ENCODE data around the gene OTUD6A. TPM values are rescaled to one million over a fixed set of nuclear protein-coding genes. Genes with fewer than 3 reads are reported as not detected.

OTUD6A gene
- total RNA-seq, 1 donor from 2014 or later = not detected

DNA sequence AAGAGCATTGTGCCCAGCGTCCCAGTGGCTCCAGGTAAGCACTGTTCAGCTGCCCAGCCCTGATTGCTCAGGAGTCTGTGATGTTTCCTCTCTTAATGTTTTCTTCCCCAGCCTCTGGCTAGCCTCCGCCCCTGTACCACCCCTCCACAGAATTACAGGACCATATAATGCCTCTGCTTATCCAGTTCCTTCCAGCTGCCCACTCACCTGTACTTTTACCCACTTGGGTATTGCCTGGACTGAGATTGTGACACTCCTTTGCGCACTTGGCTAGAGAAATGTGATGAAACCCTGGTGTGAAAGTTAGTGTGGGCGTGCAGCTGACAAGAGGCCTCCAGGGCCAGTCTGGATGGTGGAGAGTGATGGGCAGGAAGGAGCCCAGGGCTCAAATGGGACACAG, 12.3 kb upstream of the OTUD6A start, which contains the start of gene AWAT2:
AWAT2 (minus strand) TSS at position 14 of the 400 bp plus-strand sequence; CDS start at position 8, 6 bp downstream.
- no peak within 1 kb of the TSS for H3K9ac ChIP-seq
- no peak for DNase-seq (ENCODE audit: low spot score)
- no peaks in the 10 kb centered on the region for H3K27me3 ChIP-seq
- no peak for TF ChIP-seq EZH2 (IDR thresholded peaks at IDR 0.05)
- no peak for TF ChIP-seq EZH2phosphoT487 (IDR thresholded peaks at IDR 0.05)
- TF ChIP-seq, protein P1, sequence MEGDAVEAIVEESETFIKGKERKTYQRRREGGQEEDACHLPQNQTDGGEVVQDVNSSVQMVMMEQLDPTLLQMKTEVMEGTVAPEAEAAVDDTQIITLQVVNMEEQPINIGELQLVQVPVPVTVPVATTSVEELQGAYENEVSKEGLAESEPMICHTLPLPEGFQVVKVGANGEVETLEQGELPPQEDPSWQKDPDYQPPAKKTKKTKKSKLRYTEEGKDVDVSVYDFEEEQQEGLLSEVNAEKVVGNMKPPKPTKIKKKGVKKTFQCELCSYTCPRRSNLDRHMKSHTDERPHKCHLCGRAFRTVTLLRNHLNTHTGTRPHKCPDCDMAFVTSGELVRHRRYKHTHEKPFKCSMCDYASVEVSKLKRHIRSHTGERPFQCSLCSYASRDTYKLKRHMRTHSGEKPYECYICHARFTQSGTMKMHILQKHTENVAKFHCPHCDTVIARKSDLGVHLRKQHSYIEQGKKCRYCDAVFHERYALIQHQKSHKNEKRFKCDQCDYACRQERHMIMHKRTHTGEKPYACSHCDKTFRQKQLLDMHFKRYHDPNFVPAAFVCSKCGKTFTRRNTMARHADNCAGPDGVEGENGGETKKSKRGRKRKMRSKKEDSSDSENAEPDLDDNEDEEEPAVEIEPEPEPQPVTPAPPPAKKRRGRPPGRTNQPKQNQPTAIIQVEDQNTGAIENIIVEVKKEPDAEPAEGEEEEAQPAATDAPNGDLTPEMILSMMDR (IDR thresholded peaks at IDR 0.05) = no peak
- H3K79me2 ChIP-seq (ENCODE audit: low read depth) = no peaks in the 10 kb centered on the region
- no peaks in the 10 kb centered on the region for H3K36me3 Mint-ChIP-seq
- H3K4me3 Mint-ChIP-seq = no peak within 1 kb of the TSS
- no peaks in the 10 kb centered on the region for H3K4me1 ChIP-seq
- peaks cover 6% of the 10 kb centered on the region for H3K9me3 Mint-ChIP-seq
- no peak within 1 kb of the TSS for H2AFZ ChIP-seq (replicated peaks)
- H3F3A ChIP-seq (ENCODE audit: low read depth) = no peaks in the 10 kb centered on the region
- no peak within 1 kb of the TSS for H3K27ac ChIP-seq
- no peaks in the 10 kb centered on the region for H3K4me1 Mint-ChIP-seq
- no peak within 1 kb of the TSS for H3K27ac Mint-ChIP-seq
- H3K4me3 ChIP-seq = no peak within 1 kb of the TSS
- H3K36me3 ChIP-seq = no peaks in the 10 kb centered on the region
- H4K20me1 ChIP-seq (ENCODE audit: low read depth) = no peaks in the 10 kb centered on the region
- peaks cover 2% of the 10 kb centered on the region for H3K27me3 Mint-ChIP-seq (ENCODE audit: insufficient read depth, low read depth)
- no peaks in the 10 kb centered on the region for H3K9me3 ChIP-seq (ENCODE audit: low read depth)
- no peak within 1 kb of the TSS for H3K4me2 ChIP-seq

- no peak overlapping the region for H3K9ac ChIP-seq
Observed at GRCh38 chrX:70052895-70053615, 9.2 kb upstream of the OTUD6A start.

DNA sequence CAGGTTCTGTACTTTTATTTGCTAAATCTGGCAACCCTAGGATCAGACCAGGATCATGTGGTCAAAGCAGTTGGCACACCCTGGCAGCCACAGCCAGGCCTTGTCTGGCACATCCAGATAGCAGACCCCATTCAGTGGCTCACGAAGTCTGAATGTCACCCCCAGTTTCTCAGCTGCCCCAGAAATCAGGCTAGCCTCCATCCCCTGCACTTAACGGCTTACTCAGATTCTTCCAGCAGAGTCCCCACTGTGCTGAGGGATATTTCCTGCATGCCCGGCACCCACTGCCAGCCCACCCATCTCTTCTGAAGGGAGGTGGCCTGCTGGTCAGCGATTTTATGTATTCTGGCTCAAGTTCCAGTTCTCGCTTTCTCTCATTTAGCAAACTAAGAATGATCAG, 7.9 kb upstream of the OTUD6A start:
- no peak overlapping the region for H3K27ac Mint-ChIP-seq
- peaks cover 2% of the 10 kb centered on the region for H3K27me3 Mint-ChIP-seq (ENCODE audit: insufficient read depth, low read depth)
- H3K4me2 ChIP-seq = no peak overlapping the region
- H2AFZ ChIP-seq (replicated peaks) = no peak overlapping the region
- H3K79me2 ChIP-seq (ENCODE audit: low read depth) = no peaks in the 10 kb centered on the region
- no peaks in the 10 kb centered on the region for H3K4me1 Mint-ChIP-seq
- H3K9me3 Mint-ChIP-seq = peaks cover 2% of the 10 kb centered on the region
- no peaks in the 10 kb centered on the region for H3K36me3 ChIP-seq
- no peak for DNase-seq (ENCODE audit: low spot score)
- no peak for TF ChIP-seq EZH2 (IDR thresholded peaks at IDR 0.05)
- TF ChIP-seq EZH2phosphoT487 (IDR thresholded peaks at IDR 0.05) = no peak
- TF ChIP-seq, protein P1 (IDR thresholded peaks at IDR 0.05) = no peak
- no peak overlapping the region for H3K4me3 Mint-ChIP-seq
- H3K27me3 ChIP-seq = no peaks in the 10 kb centered on the region
- H3K9ac ChIP-seq = no peak overlapping the region
- H3K4me3 ChIP-seq = no peak overlapping the region
- H3K9me3 ChIP-seq (ENCODE audit: low read depth) = peaks cover 4% of the 10 kb centered on the region
- no peaks in the 10 kb centered on the region for H4K20me1 ChIP-seq (ENCODE audit: low read depth)
- H3K4me1 ChIP-seq = no peaks in the 10 kb centered on the region
- no peaks in the 10 kb centered on the region for H3F3A ChIP-seq (ENCODE audit: low read depth)
- H3K27ac ChIP-seq = no peak overlapping the region
- H3K36me3 Mint-ChIP-seq = no peaks in the 10 kb centered on the region

More at GRCh38 chrX:70052895-70053615, 9.2 kb upstream of the OTUD6A start:
- no peak overlapping the region for H3K4me3 Mint-ChIP-seq
- no peak overlapping the region for H3K27ac Mint-ChIP-seq
- H3K4me2 ChIP-seq = no peak overlapping the region
- no peaks in the 10 kb centered on the region for H3K36me3 Mint-ChIP-seq
- H2AFZ ChIP-seq (replicated peaks) = no peak overlapping the region
- no peaks in the 10 kb centered on the region for H4K20me1 ChIP-seq (ENCODE audit: low read depth)
- no peaks in the 10 kb centered on the region for H3K4me1 Mint-ChIP-seq
- TF ChIP-seq EZH2phosphoT487 (IDR thresholded peaks at IDR 0.05) (no peak), EZH2 (IDR thresholded peaks at IDR 0.05) (no peak)
- TF ChIP-seq, protein P1 (IDR thresholded peaks at IDR 0.05) = no peak
- no peak overlapping the region for H3K4me3 ChIP-seq
- H3K27ac ChIP-seq = no peak overlapping the region
- no peaks in the 10 kb centered on the region for H3K79me2 ChIP-seq (ENCODE audit: low read depth)
- no peaks in the 10 kb centered on the region for H3K27me3 ChIP-seq
- no peaks in the 10 kb centered on the region for H3K36me3 ChIP-seq
- no peaks in the 10 kb centered on the region for H3K4me1 ChIP-seq
- H3K9me3 Mint-ChIP-seq = peaks cover 2% of the 10 kb centered on the region
- no peaks in the 10 kb centered on the region for H3F3A ChIP-seq (ENCODE audit: low read depth)
- no peak for DNase-seq (ENCODE audit: low spot score)
- H3K9me3 ChIP-seq (ENCODE audit: low read depth) = no peaks in the 10 kb centered on the region
- peaks cover 2% of the 10 kb centered on the region for H3K27me3 Mint-ChIP-seq (ENCODE audit: insufficient read depth, low read depth)
